Esophagus muscularis mucosa (tissue), 4 donors: ENCODE results near the gene MTERF4. TPM values are rescaled to one million over a fixed set of nuclear protein-coding genes. Genes with fewer than 3 reads are reported as not detected.

ENCODE experiments used
- DNase-seq: peaks from one replicate; pipeline ENCODE4 v3.0.0-alpha.2; 2017; ENCODE audit errors: extremely low spot score
- H3K27ac ChIP-seq, 4 donors: fragments of 200-600 bp; sonication (generic); replicated peaks in 1 of 4; 1 replicate in 3 of 4; 2 replicates in 1 of 4; pipeline ENCODE4 v1.5.1; 2016 to 2019; ENCODE audit warnings: mild to moderate bottlenecking in 1 of 4
- H3K27me3 ChIP-seq, 4 donors: fragments of 200-600 bp; sonication (generic); one replicate each; pipeline versions ENCODE4 v1.5.1 to v1.6.0; 2016 to 2019
- H3K36me3 ChIP-seq, 4 donors: fragments of 200-600 bp; sonication (generic); one replicate each; pipeline ENCODE4 v1.5.1; 2016 to 2019
- H3K4me1 ChIP-seq, 4 donors: fragments of 200-600 bp; sonication (generic); one replicate each; pipeline ENCODE4 v1.5.1; 2016 to 2019
- H3K4me3 ChIP-seq, 4 donors: fragments of 200-600 bp; sonication (generic); 1 replicate in 2 of 4; 2 replicates in 2 of 4; pipeline ENCODE4 v1.5.1; 2016 to 2019; ENCODE audit warnings: mild to moderate bottlenecking in 4 of 4, moderate library complexity in 1 of 4
- H3K9me3 ChIP-seq, 4 donors: fragments of 200-600 bp; sonication (generic); 1 replicate in 3 of 4; 2 replicates in 1 of 4; pipeline ENCODE4 v1.5.1; 2016 to 2019
- CTCF ChIP-seq, 3 experiments: fragments of 200-600 bp in 2 of 3; fragments of 450-650 bp in 1 of 3; sonication (generic) in 2 of 3; IDR thresholded peaks; one replicate each; pipeline ENCODE4 v1.5.1; 2017 to 2019; ENCODE audit warnings: antibody characterized with exemption in 3 of 3, mild to moderate bottlenecking in 2 of 3, moderate library complexity in 1 of 3
- EP300 ChIP-seq: sonication (generic); formaldehyde crosslinking; IDR thresholded peaks from one replicate; pipeline ENCODE4 v1.6.1; 2017; ENCODE audit warnings: antibody characterized with exemption
- POLR2A ChIP-seq: fragments of 450-650 bp; IDR thresholded peaks from one replicate; pipeline ENCODE4 v1.6.1; 2017; ENCODE audit warnings: antibody characterized with exemption, moderate library complexity, mild to moderate bottlenecking, low read depth
- POLR2AphosphoS5 ChIP-seq, 2 donors: sonication (generic); formaldehyde crosslinking; IDR thresholded peaks; one replicate each; pipeline ENCODE4 v1.6.1; 2017; ENCODE audit warnings: antibody characterized with exemption in 2 of 2
- WGBS: methylation state at CpG from one replicate; pipeline ENCODE4 v1.1.5; 2018; 5-methylcytosine and 5-hydroxymethylcytosine counted together
- intact Hi-C: fragments of 100-400 bp; cut with DNase I; formaldehyde crosslinking; loops from one replicate; pipeline ENCODE4 v1.15.1; 2023
- total RNA-seq, 4 donors: library from RNA; depleted of rRNA; stranded (reverse); fragments of >200 nt; gene quantifications; one replicate each; pipeline versions ENCODE4 v1.1.0 to v1.2.1, GENCODE V29; 2016

MTERF4 gene
- total RNA-seq, 4 donors from 2014 or later, result 19.5 to 26.6 (median 24.5) TPM

- TF ChIP-seq POLR2AphosphoS5 (IDR thresholded peaks at IDR 0.05) (no peak), POLR2A (no peak), EP300 (no peak), CTCF (IDR thresholded peaks at IDR 0.05) (no peak)
- 44% methylated on average over 5 of the region's 5 CpGs for WGBS
- Histone ChIP-seq H3K27me3 (no peaks in the 10 kb centered on the region), H3K4me1 (peaks cover 18 to 41% (median 25%) of the 10 kb centered on the region in 4 donors), H3K9me3 (no peaks in the 10 kb centered on the region), H3K27ac (peak overlapping the region in 3 of 4 donors; percentile 86 to 88 (median 88)), H3K4me3 (peak overlapping the region; percentile 76 to 90 (median 84)), H3K36me3 (peaks cover 0 to 19% (median 17%) of the 10 kb centered on the region in 4 donors)
- DNase-seq, result no peak
- intact Hi-C loops, result loop anchor here (5.0 kb wide), 1 partner anchor 49 kb away; the partner anchor contains the start of gene PPP1R7
Measured at GRCh38 chr2:241103176-241103595, 1.1 kb upstream of the MTERF4 start.

GRCh38 chr2:241099246-241099645 is 2.8 kb downstream of the MTERF4 start:
- H3K9me3 ChIP-seq, result no peaks in the 10 kb centered on the region
- TF ChIP-seq EP300 (no peak), POLR2AphosphoS5 (IDR thresholded peaks at IDR 0.05) (no peak), POLR2A (no peak), CTCF (IDR thresholded peaks at IDR 0.05) (no peak)
- intact Hi-C loops, result no loop called here
- DNase-seq, result no peak
- no peaks in the 10 kb centered on the region for H3K27me3 ChIP-seq
- H3K4me3 ChIP-seq, result no peak overlapping the region
- H3K4me1 ChIP-seq, result peaks cover 18 to 43% (median 25%) of the 10 kb centered on the region in 4 donors
- no peak overlapping the region for H3K27ac ChIP-seq
- WGBS, result 92% methylated on average over 4 of the region's 5 CpGs
- peaks cover 21 to 57% (median 53%) of the 10 kb centered on the region in 4 donors for H3K36me3 ChIP-seq

GRCh38 chr2:241096979-241097378 is 5.1 kb downstream of the MTERF4 start:
- no peak for DNase-seq
- Histone ChIP-seq H3K36me3 (peaks cover 27 to 80% (median 75%) of the 10 kb centered on the region in 4 donors), H3K4me3 (no peak overlapping the region), H3K27ac (no peak overlapping the region), H3K4me1 (peaks cover 11 to 33% (median 16%) of the 10 kb centered on the region in 4 donors), H3K27me3 (no peaks in the 10 kb centered on the region), H3K9me3 (no peaks in the 10 kb centered on the region)
- WGBS, result 91% methylated on average over 8 of the region's 8 CpGs
- TF ChIP-seq CTCF (IDR thresholded peaks at IDR 0.05), result no peak
- TF ChIP-seq EP300, result no peak
- TF ChIP-seq POLR2A, result no peak
- TF ChIP-seq POLR2AphosphoS5 (IDR thresholded peaks at IDR 0.05), result no peak
- intact Hi-C loops, result no loop called here

GRCh38 chr2:241095594-241096290 is 6.3 kb downstream of the MTERF4 start:
- no peaks in the 10 kb centered on the region for H3K9me3 ChIP-seq
- peaks cover 27 to 92% (median 86%) of the 10 kb centered on the region in 4 donors for H3K36me3 ChIP-seq
- no peaks in the 10 kb centered on the region for H3K27me3 ChIP-seq
- no peak for TF ChIP-seq CTCF (IDR thresholded peaks at IDR 0.05)
- no peak for TF ChIP-seq EP300
- TF ChIP-seq POLR2AphosphoS5 (IDR thresholded peaks at IDR 0.05), result no peak
- no peak for TF ChIP-seq POLR2A
- no peak overlapping the region for H3K27ac ChIP-seq
- H3K4me1 ChIP-seq, result peaks cover 2 to 22% (median 7%) of the 10 kb centered on the region in 4 donors
- no peak for DNase-seq
- H3K4me3 ChIP-seq, result no peak overlapping the region
- intact Hi-C loops, result no loop called here
- WGBS, result 85% methylated on average over 14 of the region's 14 CpGs
